Testis (tissue), 2 donors: ENCODE measurements around the gene FOXN3.

Experiments used
- CTCF ChIP-seq, 3 experiments: fragments of 450-650 bp in 2 of 3; fragments of 200-600 bp in 1 of 3; sonication (generic) in 1 of 3; IDR thresholded peaks; one replicate each; pipeline ENCODE4 v1.5.1; 2016 to 2019; ENCODE audit warnings: antibody characterized with exemption in 3 of 3, mild to moderate bottlenecking in 2 of 3, moderate library complexity in 1 of 3
- POLR2A ChIP-seq: fragments of 450-650 bp; IDR thresholded peaks from one replicate; pipeline ENCODE4 v1.6.1; 2017; ENCODE audit warnings: antibody characterized with exemption, mild to moderate bottlenecking, moderate library complexity

- no peak for TF ChIP-seq POLR2A
- no peak for TF ChIP-seq CTCF (IDR thresholded peaks at IDR 0.05)
Measured at GRCh38 chr14:89457007-89457406, 40.0 kb upstream of the FOXN3 start.
